Nucleus accumbens (tissue), 56 donors: ENCODE data around the gene HAVCR2.
"Not testable (repeated sequence)": the region's sequence is repeated elsewhere in the genome, so short reads cannot be mapped to it uniquely, and the experiment has no call there.

Experiments
- DNase-seq, 56 donors: peaks; one replicate each; lab custom pipeline; 2025; lab: John Stamatoyannopoulos, UW

The HAVCR2 gene

DNA sequence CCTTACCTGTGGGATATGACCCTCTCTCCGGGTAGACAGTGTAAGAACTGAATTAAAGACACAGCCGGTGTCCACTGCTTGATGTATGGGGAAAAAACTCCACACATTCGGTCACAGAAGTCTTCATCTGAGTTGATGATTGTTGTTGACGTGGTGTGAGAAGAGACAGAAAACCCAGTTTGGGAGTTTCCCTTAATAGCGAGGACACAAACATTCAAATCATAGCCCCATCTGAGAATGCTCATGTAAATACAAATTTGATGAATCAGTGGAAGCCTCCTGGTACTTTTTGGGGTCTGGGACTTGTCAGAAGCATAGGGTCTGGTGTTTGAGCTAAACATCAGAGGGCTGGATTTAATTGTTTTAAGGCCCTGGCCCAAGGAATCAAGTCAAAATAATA, 60.9 kb downstream of the HAVCR2 start:
- no peak for DNase-seq

DNA sequence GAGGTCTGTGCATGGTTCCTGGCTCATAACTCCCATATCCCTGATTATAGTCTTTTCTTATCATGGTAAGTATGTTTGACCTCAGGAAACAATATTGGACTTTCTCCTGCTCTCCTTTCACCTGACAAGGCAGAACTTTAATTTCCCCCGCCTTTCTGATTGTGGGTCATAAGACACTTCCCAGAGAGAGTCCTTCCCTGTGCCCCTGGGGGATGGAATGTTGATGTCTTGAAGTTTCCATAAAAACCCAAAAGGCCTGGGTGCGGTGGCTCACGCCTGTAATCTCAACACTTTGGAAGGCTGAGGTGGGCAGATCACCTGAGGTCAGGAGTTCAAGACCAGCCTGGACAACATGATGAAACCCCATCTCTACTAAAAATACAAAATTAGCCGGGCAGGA, 61.8 kb downstream of the HAVCR2 start:
- DNase-seq: not testable (repeated sequence)

DNA sequence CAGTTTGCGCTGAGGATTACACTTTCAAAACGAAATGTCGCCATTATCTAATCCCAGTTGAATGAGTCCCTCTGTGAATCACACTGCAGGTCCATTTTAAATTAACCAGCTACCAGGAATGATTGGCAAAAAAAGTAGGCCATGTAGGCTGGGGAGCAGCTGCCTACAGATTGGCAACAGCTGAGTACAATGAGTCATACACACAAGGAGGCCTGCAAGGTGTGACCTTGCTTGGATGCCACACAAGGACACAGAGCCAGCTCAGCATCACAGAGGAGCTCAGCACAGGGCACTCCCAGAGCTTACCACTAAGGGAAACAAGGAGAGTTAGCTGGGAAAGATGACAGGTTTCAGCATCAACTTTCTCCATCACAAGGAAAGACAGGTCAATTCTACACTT, 62.8 kb downstream of the HAVCR2 start:
- peak in 1 of 56 donors; percentile 3 for DNase-seq

DNA sequence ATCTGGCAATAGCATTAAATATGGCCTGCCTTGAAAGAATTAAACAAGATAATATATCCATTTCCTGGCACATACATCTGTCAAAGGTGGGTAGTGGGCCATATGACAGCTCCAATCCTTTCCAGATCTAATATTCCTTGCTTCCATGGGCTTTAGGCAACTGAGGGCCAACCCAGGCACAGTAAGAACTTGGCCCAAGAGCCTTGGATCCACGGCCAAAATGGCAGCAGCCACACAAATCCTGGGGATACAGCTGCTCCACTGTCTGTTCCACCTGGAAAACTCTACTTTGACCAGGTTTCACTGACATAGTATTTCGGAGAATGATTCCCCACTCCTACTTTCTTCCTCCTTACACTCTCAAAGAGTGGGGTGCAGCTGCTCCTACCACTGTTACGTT, 63.2 kb downstream of the HAVCR2 start:
- no peak for DNase-seq

DNA sequence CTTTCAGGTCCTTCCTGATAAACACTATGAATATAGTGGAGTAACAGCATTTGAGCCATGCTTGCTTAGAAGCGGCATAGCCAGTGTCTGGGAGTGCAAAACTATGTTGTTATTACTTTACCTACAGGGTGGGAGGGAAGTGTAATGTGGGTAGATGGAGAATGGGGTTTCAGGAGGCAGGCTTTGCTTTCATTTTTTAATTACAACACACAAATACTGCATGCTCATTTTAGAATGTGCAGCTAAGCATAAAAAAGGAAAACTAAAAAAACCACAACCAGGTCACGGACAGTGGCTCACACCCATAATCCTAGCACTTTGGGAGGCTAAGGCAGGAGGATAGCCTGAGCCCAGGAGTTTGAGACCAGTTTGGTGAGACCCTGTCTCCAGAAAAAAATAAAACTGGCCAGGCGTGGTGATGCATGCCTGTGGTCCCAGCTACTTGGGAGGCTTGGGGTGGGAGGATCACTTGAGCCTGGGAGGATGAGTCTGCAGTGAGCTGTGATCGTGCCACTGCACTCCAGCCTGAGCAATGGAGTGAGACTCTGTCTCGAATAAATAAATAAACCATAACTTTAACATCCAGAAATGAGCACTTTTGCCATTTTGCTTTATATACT, 70.2 kb downstream of the HAVCR2 start:
- no peak for DNase-seq
